ENCODE data around the gene FOXL3.

Gene FOXL3

DNA sequence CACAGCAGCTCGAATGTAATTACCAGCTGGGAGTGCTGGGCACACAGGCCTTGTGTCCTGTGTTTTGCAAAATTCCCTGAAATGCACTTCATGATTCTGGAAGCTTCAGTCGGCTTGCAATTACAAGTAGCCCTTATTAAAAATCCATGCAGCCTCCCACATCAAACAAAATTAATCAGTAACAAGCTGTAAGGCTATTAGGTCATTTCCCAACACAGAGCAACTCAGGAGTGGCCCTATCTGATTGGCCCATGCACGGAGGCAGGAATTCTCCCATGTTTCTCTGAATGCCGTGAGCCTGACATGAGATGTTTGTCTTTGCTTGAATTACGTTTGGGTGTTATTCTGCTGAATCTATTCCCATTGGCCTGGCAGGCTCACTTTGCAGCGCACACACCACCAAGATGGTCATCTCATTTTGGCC is 36.9 kb downstream of the FOXL3 start:
- no peaks in the 10 kb centered on the region for H3K27me3 ChIP-seq (ENCODE audit: insufficient read depth, low read length, poor library complexity)
- H3K4me1 ChIP-seq (ENCODE audit: insufficient read depth, low read length): peaks cover 6% of the 10 kb centered on the region
- H3K36me3 ChIP-seq (ENCODE audit: insufficient read depth, low read length): no peaks in the 10 kb centered on the region
- H4K20me1 ChIP-seq (ENCODE audit: insufficient read depth, low read length): peaks cover 1% of the 10 kb centered on the region
- no peak for ATAC-seq (ENCODE audit: insufficient read depth, low read depth)
- no peak overlapping the region for H3K27ac ChIP-seq (ENCODE audit: low read length)
- H3K4me3 ChIP-seq (ENCODE audit: low read depth in 1 of 2, low read length in 2 of 2): no peak overlapping the region
- no peak overlapping the region for H3K9ac ChIP-seq (ENCODE audit: low read depth, low read length)
- H3K4me2 ChIP-seq (ENCODE audit: insufficient read depth, low read length): no peak overlapping the region
- no peaks in the 10 kb centered on the region for H3K79me2 ChIP-seq (ENCODE audit: insufficient read depth, low read length)
- no peak for TF ChIP-seq EZH2 (IDR thresholded peaks at IDR 0.05; ENCODE audit: borderline replicate concordance, low read depth, low read length, severe bottlenecking)
- no peak for TF ChIP-seq CTCF (IDR thresholded peaks at IDR 0.05; ENCODE audit: borderline replicate concordance, extremely low read depth, low read length, poor library complexity, severe bottlenecking)
- no peak for DNase-seq
- no peaks in the 10 kb centered on the region for H3K9me3 ChIP-seq (ENCODE audit: insufficient read depth, low read length, severe bottlenecking)
- H2AFZ ChIP-seq (ENCODE audit: low read depth, low read length): no peak overlapping the region

DNA sequence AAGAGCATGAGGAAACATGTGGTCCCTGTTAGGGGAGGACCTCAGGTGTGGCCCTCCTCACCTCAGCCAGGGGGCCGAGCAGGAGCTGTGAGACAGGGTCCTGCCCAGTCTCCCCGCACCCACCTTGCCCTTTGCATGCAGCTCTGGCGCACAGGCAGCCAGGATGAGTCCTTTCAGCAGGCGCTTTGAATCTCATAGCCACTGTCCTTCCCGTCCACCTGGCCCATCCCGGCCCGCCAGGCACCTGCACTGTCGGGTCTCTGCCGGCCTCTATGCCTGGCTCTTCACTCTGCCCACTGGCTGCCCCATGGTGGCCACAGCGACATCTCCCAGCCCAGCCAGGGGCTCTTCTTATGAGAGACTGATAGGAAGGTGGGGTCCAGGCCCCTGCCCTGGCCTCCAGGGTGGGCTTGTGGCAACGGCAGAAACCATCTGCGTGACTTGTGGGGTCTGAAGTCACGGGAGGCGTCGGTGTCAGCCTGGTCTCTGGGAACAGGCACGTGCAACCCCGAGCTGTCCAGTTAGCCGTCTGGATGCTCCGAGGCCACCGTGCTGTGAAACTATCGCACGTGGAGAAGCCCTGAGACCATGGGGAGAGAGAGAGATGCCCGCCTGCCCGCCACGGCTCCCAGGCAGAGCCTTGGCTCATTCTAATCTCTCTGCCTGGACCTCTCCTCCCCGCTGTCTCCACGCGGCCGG is 37.4 kb downstream of the FOXL3 start:
- H3K4me3 ChIP-seq (ENCODE audit: low read depth in 1 of 2, low read length in 2 of 2): no peak overlapping the region
- DNase-seq (no peak), ATAC-seq (ENCODE audit: insufficient read depth, low read depth) (no peak)
- TF ChIP-seq EZH2 (IDR thresholded peaks at IDR 0.05; ENCODE audit: borderline replicate concordance, low read depth, low read length, severe bottlenecking): no peak
- no peak for TF ChIP-seq CTCF (IDR thresholded peaks at IDR 0.05; ENCODE audit: borderline replicate concordance, extremely low read depth, low read length, poor library complexity, severe bottlenecking)
- H3K36me3 ChIP-seq (ENCODE audit: insufficient read depth, low read length): no peaks in the 10 kb centered on the region
- no peaks in the 10 kb centered on the region for H3K27me3 ChIP-seq (ENCODE audit: insufficient read depth, low read length, poor library complexity)
- H3K27ac ChIP-seq (ENCODE audit: low read length): no peak overlapping the region
- H3K79me2 ChIP-seq (ENCODE audit: insufficient read depth, low read length): no peaks in the 10 kb centered on the region
- H3K4me1 ChIP-seq (ENCODE audit: insufficient read depth, low read length): peaks cover 1% of the 10 kb centered on the region
- H2AFZ ChIP-seq (ENCODE audit: low read depth, low read length): no peak overlapping the region
- no peaks in the 10 kb centered on the region for H3K9me3 ChIP-seq (ENCODE audit: insufficient read depth, low read length, severe bottlenecking)
- no peak overlapping the region for H3K4me2 ChIP-seq (ENCODE audit: insufficient read depth, low read length)
- H4K20me1 ChIP-seq (ENCODE audit: insufficient read depth, low read length): no peaks in the 10 kb centered on the region
- H3K9ac ChIP-seq (ENCODE audit: low read depth, low read length): no peak overlapping the region

DNA sequence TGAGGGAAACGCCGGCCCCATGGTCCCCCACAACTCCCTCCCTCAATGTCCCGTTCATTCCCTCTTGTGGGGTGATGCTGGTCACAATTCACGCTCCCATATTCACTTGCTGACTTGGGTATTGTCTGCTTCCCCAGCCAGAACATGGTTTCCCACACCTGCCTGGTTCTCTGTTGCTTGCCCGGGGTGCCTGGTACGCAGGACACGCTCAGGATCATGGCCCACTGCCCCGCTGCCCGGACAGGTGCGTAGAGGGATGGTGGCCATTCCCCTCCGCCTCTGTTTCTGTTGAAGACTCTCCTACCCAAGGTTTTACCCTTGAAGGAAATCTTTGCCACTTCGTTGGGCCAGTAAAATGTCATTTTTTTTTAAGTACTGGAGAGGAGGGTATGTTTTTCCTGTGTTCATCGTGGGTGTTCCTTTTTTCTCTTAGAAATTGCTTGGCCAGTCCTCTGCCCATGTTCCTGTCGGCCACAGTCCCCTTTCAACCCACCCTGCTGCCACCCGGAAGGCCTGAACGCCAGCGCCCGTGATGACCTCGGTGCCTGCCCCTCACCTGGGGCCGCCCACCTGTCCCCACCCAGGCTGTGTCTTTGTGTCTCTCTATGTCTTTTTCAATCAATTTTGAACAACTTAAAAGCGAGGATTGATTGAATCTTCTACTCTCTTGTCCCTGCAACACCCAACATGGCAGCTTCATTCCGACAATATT is 38.2 kb downstream of the FOXL3 start:
- no peak for DNase-seq
- H3K9me3 ChIP-seq (ENCODE audit: insufficient read depth, low read length, severe bottlenecking): no peaks in the 10 kb centered on the region
- H3K4me2 ChIP-seq (ENCODE audit: insufficient read depth, low read length): no peak overlapping the region
- no peak overlapping the region for H3K9ac ChIP-seq (ENCODE audit: low read depth, low read length)
- H3K36me3 ChIP-seq (ENCODE audit: insufficient read depth, low read length): no peaks in the 10 kb centered on the region
- no peak overlapping the region for H2AFZ ChIP-seq (ENCODE audit: low read depth, low read length)
- no peak overlapping the region for H3K27ac ChIP-seq (ENCODE audit: low read length)
- H3K27me3 ChIP-seq (ENCODE audit: insufficient read depth, low read length, poor library complexity): no peaks in the 10 kb centered on the region
- H3K4me1 ChIP-seq (ENCODE audit: insufficient read depth, low read length): peaks cover 8% of the 10 kb centered on the region
- ATAC-seq (ENCODE audit: insufficient read depth, low read depth): no peak
- no peak for TF ChIP-seq CTCF (IDR thresholded peaks at IDR 0.05; ENCODE audit: borderline replicate concordance, extremely low read depth, low read length, poor library complexity, severe bottlenecking)
- TF ChIP-seq EZH2 (IDR thresholded peaks at IDR 0.05; ENCODE audit: borderline replicate concordance, low read depth, low read length, severe bottlenecking): no peak
- H3K4me3 ChIP-seq (ENCODE audit: low read depth in 1 of 2, low read length in 2 of 2): no peak overlapping the region
- no peaks in the 10 kb centered on the region for H3K79me2 ChIP-seq (ENCODE audit: insufficient read depth, low read length)
- H4K20me1 ChIP-seq (ENCODE audit: insufficient read depth, low read length): no peaks in the 10 kb centered on the region
